ENCODE data around the gene FSTL4. TPM values are rescaled to one million over a fixed set of nuclear protein-coding genes. Genes with fewer than 3 reads are reported as not detected.

The FSTL4 gene
- total RNA-seq, 1 experiment from 2014 or later, result not detected

- no peaks in the 10 kb centered on the region for H3K9me3 Mint-ChIP-seq (ENCODE audit: low read depth, unreplicated experiment)
- no peak for TF ChIP-seq CTCF (IDR thresholded peaks at IDR 0.05; ENCODE audit: unreplicated experiment)
- CTCF ChIA-PET, result interaction anchor here (0.6 kb wide), 1 partner anchor 867 kb away, joined by 3 read pairs; no protein-coding TSS in a partner anchor
- H3K27me3 Mint-ChIP-seq (ENCODE audit: unreplicated experiment), result peaks cover 45% of the 10 kb centered on the region
- no TSS peak for BruUV-seq (replicated peaks)
- H3K36me3 Mint-ChIP-seq (ENCODE audit: insufficient read depth, unreplicated experiment), result no peaks in the 10 kb centered on the region
- no peak overlapping the region for H3K4me3 Mint-ChIP-seq (ENCODE audit: low read depth, unreplicated experiment)
- intact Hi-C loops (cut with micrococcal nuclease; ENCODE audit: unreplicated experiment), result no loop called here
- no peaks in the 10 kb centered on the region for H3K4me1 Mint-ChIP-seq (ENCODE audit: low read depth, unreplicated experiment)
- DNase-seq, result no peak
- no peak overlapping the region for H3K27ac Mint-ChIP-seq (ENCODE audit: unreplicated experiment)
These were observed 312.6 kb downstream of the FSTL4 start for GRCh38 chr5:133299728-133300127.

- peaks cover 38% of the 10 kb centered on the region for H3K27me3 Mint-ChIP-seq (ENCODE audit: unreplicated experiment)
- no peak overlapping the region for H3K4me3 Mint-ChIP-seq (ENCODE audit: low read depth, unreplicated experiment)
- intact Hi-C loops (cut with micrococcal nuclease; ENCODE audit: unreplicated experiment), result no loop called here
- CTCF ChIA-PET, result no interaction called here
- no peaks in the 10 kb centered on the region for H3K9me3 Mint-ChIP-seq (ENCODE audit: low read depth, unreplicated experiment)
- DNase-seq, result no peak
- H3K36me3 Mint-ChIP-seq (ENCODE audit: insufficient read depth, unreplicated experiment), result no peaks in the 10 kb centered on the region
- no TSS peak for BruUV-seq (replicated peaks)
- no peak overlapping the region for H3K27ac Mint-ChIP-seq (ENCODE audit: unreplicated experiment)
- H3K4me1 Mint-ChIP-seq (ENCODE audit: low read depth, unreplicated experiment), result no peaks in the 10 kb centered on the region
- TF ChIP-seq CTCF (IDR thresholded peaks at IDR 0.05; ENCODE audit: unreplicated experiment), result no peak
These were observed 313.3 kb downstream of the FSTL4 start for GRCh38 chr5:133299021-133299420.

- intact Hi-C loops (cut with micrococcal nuclease; ENCODE audit: unreplicated experiment), result no loop called here
- Mint-ChIP-seq H3K4me1 (ENCODE audit: low read depth, unreplicated experiment) (no peaks in the 10 kb centered on the region), H3K27ac (ENCODE audit: unreplicated experiment) (no peak overlapping the region), H3K4me3 (ENCODE audit: low read depth, unreplicated experiment) (no peak overlapping the region), H3K9me3 (ENCODE audit: low read depth, unreplicated experiment) (no peaks in the 10 kb centered on the region), H3K36me3 (ENCODE audit: insufficient read depth, unreplicated experiment) (no peaks in the 10 kb centered on the region), H3K27me3 (ENCODE audit: unreplicated experiment) (peaks cover 32% of the 10 kb centered on the region)
- CTCF ChIA-PET, result no interaction called here
- BruUV-seq (replicated peaks), result no TSS peak
- no peak for DNase-seq
- no peak for TF ChIP-seq CTCF (IDR thresholded peaks at IDR 0.05; ENCODE audit: unreplicated experiment)
These were observed 313.9 kb downstream of the FSTL4 start for GRCh38 chr5:133298447-133298846.

GRCh38 chr5:133297293-133297692, 315.0 kb downstream of the FSTL4 start:
- Mint-ChIP-seq H3K4me3 (ENCODE audit: low read depth, unreplicated experiment) (no peak overlapping the region), H3K9me3 (ENCODE audit: low read depth, unreplicated experiment) (no peaks in the 10 kb centered on the region), H3K27ac (ENCODE audit: unreplicated experiment) (no peak overlapping the region), H3K27me3 (ENCODE audit: unreplicated experiment) (peaks cover 21% of the 10 kb centered on the region), H3K36me3 (ENCODE audit: insufficient read depth, unreplicated experiment) (no peaks in the 10 kb centered on the region), H3K4me1 (ENCODE audit: low read depth, unreplicated experiment) (no peaks in the 10 kb centered on the region)
- BruUV-seq (replicated peaks), result no TSS peak
- CTCF ChIA-PET, result no interaction called here
- TF ChIP-seq CTCF (IDR thresholded peaks at IDR 0.05; ENCODE audit: unreplicated experiment), result no peak
- intact Hi-C loops (cut with micrococcal nuclease; ENCODE audit: unreplicated experiment), result no loop called here
- no peak for DNase-seq
